Forelimb muscle (tissue), 1 donor: ENCODE data around the gene KRT37. TPM values are rescaled to one million over a fixed set of nuclear protein-coding genes. Genes with fewer than 3 reads are reported as not detected.
"Not testable (repeated sequence)": the region's sequence is repeated elsewhere in the genome, so short reads cannot be mapped to it uniquely, and the experiment has no call there.

Experiments
- DNase-seq: peaks from one replicate; pipeline ENCODE4 v3.0.0-alpha.2; 2013; ENCODE audit warnings: low read depth
- polyA plus RNA-seq: library from polyadenylated mRNA; unstranded; fragments of 120-200 nt; gene quantifications from one replicate; pipeline ENCODE4 v1.2.1, GENCODE V29; 2013; ENCODE audit not compliant: insufficient read length

Gene KRT37
- polyA plus RNA-seq, 1 donor, result not detected

- DNase-seq, result no peak
These were observed 20.2 kb downstream of the KRT37 start for GRCh38 chr17:41404024-41404671.

- no peak for DNase-seq
These were observed 20.9 kb downstream of the KRT37 start for GRCh38 chr17:41403404-41404023.

- no peak for DNase-seq
These were observed 22.2 kb downstream of the KRT37 start for GRCh38 chr17:41402161-41402560.

GRCh38 chr17:41396996-41397660 is 27.3 kb downstream of the KRT37 start, which contains the start of gene KRT31:
Gene KRT31, minus strand, starts transcription at chr17:41397608. Its CDS starts 69 bp downstream, at chr17:41397539.
- DNase-seq, result no peak

GRCh38 chr17:41396340-41396739 is 28.0 kb downstream of the KRT37 start:
- DNase-seq, result no peak

GRCh38 chr17:41395611-41396010 is 28.8 kb downstream of the KRT37 start:
- no peak for DNase-seq

- DNase-seq, result not testable (repeated sequence)
These were observed 29.3 kb downstream of the KRT37 start for GRCh38 chr17:41395044-41395443.

- no peak for DNase-seq
These were observed 30.0 kb downstream of the KRT37 start for GRCh38 chr17:41394254-41394996.

GRCh38 chr17:41393826-41394225 is 30.6 kb downstream of the KRT37 start:
- no peak for DNase-seq

- no peak for DNase-seq
These were observed 31.1 kb downstream of the KRT37 start for GRCh38 chr17:41393294-41393693.

GRCh38 chr17:41392278-41392677 is 32.1 kb downstream of the KRT37 start:
- no peak for DNase-seq

GRCh38 chr17:41391535-41391934 is 32.9 kb downstream of the KRT37 start:
- DNase-seq, result no peak

GRCh38 chr17:41390411-41390938 is 33.9 kb downstream of the KRT37 start:
- DNase-seq, result no peak

GRCh38 chr17:41387670-41388069 is 36.7 kb downstream of the KRT37 start:
- no peak for DNase-seq

- DNase-seq, result no peak
These were observed 38.2 kb downstream of the KRT37 start for GRCh38 chr17:41386227-41386626.

- DNase-seq, result no peak
These were observed 40.7 kb downstream of the KRT37 start for GRCh38 chr17:41383690-41384089.

- DNase-seq, result no peak
These were observed 42.0 kb downstream of the KRT37 start for GRCh38 chr17:41382394-41382793.

GRCh38 chr17:41381943-41382342 is 42.4 kb downstream of the KRT37 start, which contains the start of gene KRT34:
Gene KRT34, minus strand, starts transcription at chr17:41382306. Its CDS starts 60 bp downstream, at chr17:41382246.
- DNase-seq, result not testable (repeated sequence)

GRCh38 chr17:41380091-41380490 is 44.3 kb downstream of the KRT37 start:
- DNase-seq, result not testable (repeated sequence)

- no peak for DNase-seq
These were observed 46.8 kb downstream of the KRT37 start for GRCh38 chr17:41377546-41377945.
